NCI-H146 treated with DMSO at 0.1 percent for 48 hours (cell line): Measurements from ENCODE around the gene SLC25A21.

Source experiments
- DNase-seq: peaks from one replicate; lab custom pipeline; 2025; ENCODE audit not compliant: unreplicated experiment; lab: John Stamatoyannopoulos, UW

SLC25A21 gene

GRCh38 chr14:37144729-37145363, 27.6 kb downstream of the SLC25A21 start:
- DNase-seq, result no peak

- DNase-seq, result no peak
These were observed 28.9 kb downstream of the SLC25A21 start for GRCh38 chr14:37143475-37143874.

- DNase-seq, result peak; percentile 1
These were observed 29.5 kb downstream of the SLC25A21 start for GRCh38 chr14:37142835-37143401.

GRCh38 chr14:37140176-37140575, 32.2 kb downstream of the SLC25A21 start:
- no peak for DNase-seq

- DNase-seq, result no peak
These were observed 32.7 kb downstream of the SLC25A21 start for GRCh38 chr14:37139710-37140109.

GRCh38 chr14:37138898-37139297, 33.5 kb downstream of the SLC25A21 start:
- DNase-seq, result no peak

GRCh38 chr14:37133284-37133913, 39.0 kb downstream of the SLC25A21 start:
- no peak for DNase-seq

- no peak for DNase-seq
These were observed 41.2 kb downstream of the SLC25A21 start for GRCh38 chr14:37131205-37131604.

- no peak for DNase-seq
These were observed 43.4 kb downstream of the SLC25A21 start for GRCh38 chr14:37129047-37129446.

GRCh38 chr14:37124614-37125013, 47.8 kb downstream of the SLC25A21 start:
- no peak for DNase-seq

- DNase-seq, result no peak
These were observed 49.3 kb downstream of the SLC25A21 start for GRCh38 chr14:37122919-37123639.

- no peak for DNase-seq
These were observed 50.1 kb downstream of the SLC25A21 start for GRCh38 chr14:37122288-37122687.

- DNase-seq, result no peak
These were observed 53.6 kb downstream of the SLC25A21 start for GRCh38 chr14:37118673-37119366.

GRCh38 chr14:37116933-37117849, 55.2 kb downstream of the SLC25A21 start:
- no peak for DNase-seq

GRCh38 chr14:37115406-37115805, 57.0 kb downstream of the SLC25A21 start:
- DNase-seq, result no peak

- no peak for DNase-seq
These were observed 57.8 kb downstream of the SLC25A21 start for GRCh38 chr14:37114559-37114958.

- no peak for DNase-seq
These were observed 58.4 kb downstream of the SLC25A21 start for GRCh38 chr14:37114002-37114401.

GRCh38 chr14:37098132-37098531, 74.3 kb downstream of the SLC25A21 start:
- DNase-seq, result no peak

- no peak for DNase-seq
These were observed 77.9 kb downstream of the SLC25A21 start for GRCh38 chr14:37094502-37094901.

GRCh38 chr14:37093364-37093763, 79.0 kb downstream of the SLC25A21 start:
- no peak for DNase-seq
